ENCODE data around the gene WTAP. TPM values are rescaled to one million over a fixed set of nuclear protein-coding genes. Genes with fewer than 3 reads are reported as not detected.

WTAP gene
- total RNA-seq, 1 experiment from 2014 or later = 138 TPM

DNA sequence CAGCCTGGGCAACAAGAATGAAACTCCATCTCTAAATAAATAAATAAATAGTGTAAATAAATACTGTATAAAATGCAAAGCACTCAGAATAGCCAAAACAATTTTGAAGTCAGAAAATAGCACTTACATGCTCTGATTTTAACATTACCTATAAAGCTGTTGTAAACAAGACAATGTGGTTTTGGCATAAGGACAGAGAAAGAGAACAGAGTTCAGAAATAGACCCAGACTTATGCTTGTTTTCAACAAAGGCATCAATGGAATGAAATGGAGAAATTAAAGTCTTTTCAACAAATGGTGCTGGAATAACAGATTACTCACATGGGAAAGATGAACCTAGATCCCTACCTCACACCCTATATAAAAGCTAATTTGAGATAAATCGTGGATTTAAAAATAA, 44.9 kb downstream of the WTAP start:
- Histone ChIP-seq H2BK15ac (ENCODE audit: low read depth, low read length) (no peak overlapping the region), H3K79me1 (ENCODE audit: insufficient read depth, low read depth, low read length, poor library complexity, severe bottlenecking) (no peaks in the 10 kb centered on the region), H3K4me2 (ENCODE audit: insufficient read depth, insufficient read length, low read length) (no peak overlapping the region), H2BK12ac (ENCODE audit: insufficient read length, low read depth, low read length) (no peak overlapping the region), H3K18ac (ENCODE audit: insufficient read length, low read depth, low read length) (no peak overlapping the region), H3K9me3 (ENCODE audit: control insufficient read depth, low read depth, low read length) (no peaks in the 10 kb centered on the region), H3K23me2 (ENCODE audit: insufficient read length, low read depth, low read length, poor library complexity, severe bottlenecking) (no peaks in the 10 kb centered on the region), H3T11ph (ENCODE audit: low read length) (no peak overlapping the region), H4K20me1 (ENCODE audit: control insufficient read depth, insufficient read depth, insufficient read length) (no peaks in the 10 kb centered on the region), H2AK5ac (ENCODE audit: insufficient read length, low read length) (no peak overlapping the region), H2BK120ac (ENCODE audit: low read depth, low read length, poor library complexity, severe bottlenecking) (no peak overlapping the region), H2BK5ac (ENCODE audit: insufficient read length, low read length) (no peak overlapping the region), H4K5ac (ENCODE audit: insufficient read length, low read depth, low read length) (no peak overlapping the region), H2AFZ (ENCODE audit: low read length) (no peak overlapping the region), H3K27me3 (ENCODE audit: insufficient read depth, low read length) (no peaks in the 10 kb centered on the region), H4K8ac (replicated peaks; ENCODE audit: insufficient read length, low read depth, low read length) (no peak overlapping the region), H3K9ac (ENCODE audit: extremely low read depth, insufficient read length, low read length) (no peak overlapping the region), H3K23ac (ENCODE audit: insufficient read length, low read depth, low read length) (no peak overlapping the region), H2BK20ac (ENCODE audit: low read depth, low read length, poor library complexity, severe bottlenecking) (no peak overlapping the region), H3K4me1 (ENCODE audit: insufficient read depth, low read length) (no peaks in the 10 kb centered on the region), H4K91ac (ENCODE audit: insufficient read length, low read depth, low read length) (no peak overlapping the region), H3K56ac (ENCODE audit: insufficient read length, low read depth, low read length) (no peak overlapping the region), H3K27ac (ENCODE audit: insufficient read length, low read depth, low read length) (no peak overlapping the region), H3K14ac (ENCODE audit: insufficient read depth, low read length) (no peak overlapping the region), H3K4ac (ENCODE audit: low read depth, low read length) (no peak overlapping the region), H3K79me2 (ENCODE audit: insufficient read depth, low read length) (no peaks in the 10 kb centered on the region)
- H3K27me3 Mint-ChIP-seq (ENCODE audit: low read depth) = no peaks in the 10 kb centered on the region
- no peak for DNase-seq
- TF ChIP-seq, protein P1, sequence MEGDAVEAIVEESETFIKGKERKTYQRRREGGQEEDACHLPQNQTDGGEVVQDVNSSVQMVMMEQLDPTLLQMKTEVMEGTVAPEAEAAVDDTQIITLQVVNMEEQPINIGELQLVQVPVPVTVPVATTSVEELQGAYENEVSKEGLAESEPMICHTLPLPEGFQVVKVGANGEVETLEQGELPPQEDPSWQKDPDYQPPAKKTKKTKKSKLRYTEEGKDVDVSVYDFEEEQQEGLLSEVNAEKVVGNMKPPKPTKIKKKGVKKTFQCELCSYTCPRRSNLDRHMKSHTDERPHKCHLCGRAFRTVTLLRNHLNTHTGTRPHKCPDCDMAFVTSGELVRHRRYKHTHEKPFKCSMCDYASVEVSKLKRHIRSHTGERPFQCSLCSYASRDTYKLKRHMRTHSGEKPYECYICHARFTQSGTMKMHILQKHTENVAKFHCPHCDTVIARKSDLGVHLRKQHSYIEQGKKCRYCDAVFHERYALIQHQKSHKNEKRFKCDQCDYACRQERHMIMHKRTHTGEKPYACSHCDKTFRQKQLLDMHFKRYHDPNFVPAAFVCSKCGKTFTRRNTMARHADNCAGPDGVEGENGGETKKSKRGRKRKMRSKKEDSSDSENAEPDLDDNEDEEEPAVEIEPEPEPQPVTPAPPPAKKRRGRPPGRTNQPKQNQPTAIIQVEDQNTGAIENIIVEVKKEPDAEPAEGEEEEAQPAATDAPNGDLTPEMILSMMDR (conservative IDR thresholded peaks at IDR 0.05) = no peak
- H3K27ac Mint-ChIP-seq = no peak overlapping the region
- peaks cover 0 to 4% of the 10 kb centered on the region in 2 experiments; a peak in 1 of 5 replicates for H3K9me3 Mint-ChIP-seq
- H3K4me3 Mint-ChIP-seq = no peak overlapping the region
- H3K4me1 Mint-ChIP-seq = no peaks in the 10 kb centered on the region
- WGBS (ENCODE audit: extremely low coverage, insufficient read length, low lambda C conversion rate) = no CpG with 5 or more reads among the region's 1 CpG
- H3K36me3 Mint-ChIP-seq (ENCODE audit: insufficient read depth in 1 of 3, low read depth in 3 of 3) = peaks cover 62 to 95% (median 95%) of the 10 kb centered on the region in 3 experiments

Measured in H9 (cell line).